Nephron (organoid): ENCODE data around the gene TTLL10.
A peak's percentile ranks its signal among the peaks of the same experiment; 100 is the strongest.

Experiments used
- H3K27ac Mint-ChIP-seq, 3 experiments: 2 replicates each; pipeline ENCODE4 v1.8.0; 2020; ENCODE audit warnings: mixed read lengths in 3 of 3, mild to moderate bottlenecking in 2 of 3, moderate library complexity in 1 of 3
- H3K27me3 Mint-ChIP-seq: 2 replicates; pipeline ENCODE4 v1.8.0; 2021; ENCODE audit warnings: low read depth, mild to moderate bottlenecking, moderate library complexity, mixed read lengths
- H3K36me3 Mint-ChIP-seq: 2 replicates; pipeline ENCODE4 v1.8.0; 2020; ENCODE audit warnings: low read depth, mixed read lengths
- H3K4me1 Mint-ChIP-seq: 2 replicates; pipeline ENCODE4 v1.8.0; 2020; ENCODE audit warnings: mixed read lengths
- H3K4me3 Mint-ChIP-seq, 3 experiments: 2 replicates each; pipeline ENCODE4 v1.8.0; 2020; ENCODE audit warnings: mild to moderate bottlenecking in 3 of 3, mixed read lengths in 3 of 3, moderate library complexity in 2 of 3
- H3K9me3 Mint-ChIP-seq: 2 replicates; pipeline ENCODE4 v1.8.0; 2020; ENCODE audit warnings: mixed read lengths
- CTCF ChIP-seq, 3 experiments: fragments of 200-600 bp; sonication (generic); IDR thresholded peaks; one replicate each; pipeline ENCODE4 v1.5.0; 2021; ENCODE audit warnings: antibody characterized with exemption in 3 of 3; ENCODE audit not compliant: unreplicated experiment in 3 of 3

Gene TTLL10

GRCh38 chr1:1204998-1205768 lies 31.5 kb downstream of the TTLL10 start:
- Mint-ChIP-seq H3K9me3 (no peaks in the 10 kb centered on the region), H3K27me3 (peaks cover 11% of the 10 kb centered on the region), H3K27ac (no peak overlapping the region), H3K4me1 (peaks cover 9% of the 10 kb centered on the region), H3K4me3 (no peak overlapping the region), H3K36me3 (no peaks in the 10 kb centered on the region)
- no peak for TF ChIP-seq CTCF (IDR thresholded peaks at IDR 0.05; ENCODE audit: unreplicated experiment in 3 of 3)

GRCh38 chr1:1205769-1206375 lies 32.2 kb downstream of the TTLL10 start:
- Mint-ChIP-seq H3K4me3 (no peak overlapping the region), H3K9me3 (no peaks in the 10 kb centered on the region), H3K36me3 (no peaks in the 10 kb centered on the region), H3K4me1 (peaks cover 9% of the 10 kb centered on the region), H3K27me3 (peaks cover 12% of the 10 kb centered on the region), H3K27ac (no peak overlapping the region)
- TF ChIP-seq CTCF (IDR thresholded peaks at IDR 0.05; ENCODE audit: unreplicated experiment in 3 of 3): no peak

GRCh38 chr1:1206376-1206965 lies 32.8 kb downstream of the TTLL10 start, which contains the start of gene TNFRSF18:
Gene TNFRSF18 (minus strand): TSS chr1:1206592. CDS start chr1:1206571, 21 bp downstream.
- no peak within 1 kb of the TSS for H3K27ac Mint-ChIP-seq
- TF ChIP-seq CTCF (IDR thresholded peaks at IDR 0.05; ENCODE audit: unreplicated experiment in 3 of 3): no peak
- peak within 1 kb of the TSS in 1 of 3 experiments; percentile 50 for H3K4me3 Mint-ChIP-seq
- no peaks in the 10 kb centered on the region for H3K36me3 Mint-ChIP-seq
- peaks cover 14% of the 10 kb centered on the region for H3K27me3 Mint-ChIP-seq
- H3K9me3 Mint-ChIP-seq: no peaks in the 10 kb centered on the region
- peaks cover 9% of the 10 kb centered on the region for H3K4me1 Mint-ChIP-seq

- TF ChIP-seq CTCF (IDR thresholded peaks at IDR 0.05; ENCODE audit: unreplicated experiment in 3 of 3): no peak
- H3K4me1 Mint-ChIP-seq: peaks cover 9% of the 10 kb centered on the region
Observed at GRCh38 chr1:1206966-1207531, 33.4 kb downstream of the TTLL10 start.

GRCh38 chr1:1207571-1207892 lies 33.9 kb downstream of the TTLL10 start:
- Mint-ChIP-seq H3K4me1 (peaks cover 9% of the 10 kb centered on the region), H3K9me3 (no peaks in the 10 kb centered on the region), H3K27me3 (peaks cover 14% of the 10 kb centered on the region), H3K27ac (no peak overlapping the region), H3K36me3 (no peaks in the 10 kb centered on the region), H3K4me3 (no peak overlapping the region)
- no peak for TF ChIP-seq CTCF (IDR thresholded peaks at IDR 0.05; ENCODE audit: unreplicated experiment in 3 of 3)

More at GRCh38 chr1:1206966-1207531, 33.4 kb downstream of the TTLL10 start:
- Mint-ChIP-seq H3K4me3 (peak overlapping the region in 1 of 3 experiments; percentile 50), H3K36me3 (no peaks in the 10 kb centered on the region), H3K27ac (no peak overlapping the region), H3K9me3 (no peaks in the 10 kb centered on the region), H3K27me3 (peaks cover 14% of the 10 kb centered on the region)
